SK-N-SH (cell line): Measurements from ENCODE around the gene RARB. TPM values are rescaled to one million over a fixed set of nuclear protein-coding genes. Genes with fewer than 3 reads are reported as not detected.

Source experiments
- CTCF ChIA-PET: fragments of 300-600, 350-600 bp; formaldehyde crosslinking; extraction: SDS; loops from one replicate; lab custom pipeline; 2021; lab: Yijun Ruan, JAX
- POLR2A ChIA-PET: fragments of 350-600 bp; sonication (Branson Sonifier 250); formaldehyde crosslinking; extraction: SDS; loops from one replicate; lab custom pipeline; 2020; ENCODE audit warnings: antibody characterized with exemption, inconsistent platforms; lab: Yijun Ruan, JAX
- DNase-seq: peaks from one replicate; pipeline ENCODE4 v3.0.0; 2012
- H2AFZ ChIP-seq: fragments of 200-600 bp; sonication (generic); 2 replicates; pipeline ENCODE4 v1.8.1; 2016; ENCODE audit warnings: antibody characterized with exemption, mild to moderate bottlenecking, low read depth
- H3F3A ChIP-seq: fragments of 200-600 bp; sonication (generic); replicated peaks from 2 replicates; pipeline ENCODE3; 2016; ENCODE audit warnings: antibody characterized with exemption, mild to moderate bottlenecking; ENCODE audit not compliant: insufficient read depth
- H3K27ac ChIP-seq, 2 experiments: fragments of 200-500 bp in 1 of 2; fragments of 200-600 bp in 1 of 2; sonication (Bioruptor generic) in 1 of 2; sonication (generic), shearing (Covaris generic) in 1 of 2; 2 replicates each; pipeline versions ENCODE4 v1.5.1 to v1.6.1; 2014 to 2016; ENCODE audit warnings: low read depth in 2 of 2, inconsistent platforms in 1 of 2, low read length in 1 of 2, mild to moderate bottlenecking in 1 of 2, mixed read lengths in 1 of 2
- H3K27me3 ChIP-seq: fragments of 200-600 bp; sonication (generic), shearing (Covaris generic); 2 replicates; pipeline ENCODE4 v1.6.1; 2016; ENCODE audit warnings: mixed run types; ENCODE audit not compliant: insufficient read depth
- H3K36me3 ChIP-seq, 2 experiments: fragments of 200-500 bp in 1 of 2; fragments of 200-600 bp in 1 of 2; sonication (Bioruptor generic) in 1 of 2; sonication (generic) in 1 of 2; replicated peaks in 1 of 2; 2 replicates each; pipeline versions ENCODE3 to v1.5.1; 2014 to 2016; ENCODE audit warnings: low read length in 1 of 2, mild to moderate bottlenecking in 1 of 2; ENCODE audit not compliant: insufficient read depth in 2 of 2, control insufficient read depth in 1 of 2
- H3K4me1 ChIP-seq, 2 experiments: fragments of 200-500 bp in 1 of 2; fragments of 200-600 bp in 1 of 2; sonication (Bioruptor generic) in 1 of 2; sonication (generic), shearing (Covaris generic) in 1 of 2; 2 replicates each; pipeline versions ENCODE4 v1.5.1 to v1.6.1; 2014 to 2016; ENCODE audit warnings: low read depth in 1 of 2, low read length in 1 of 2, mixed run types in 1 of 2; ENCODE audit not compliant: insufficient read depth in 2 of 2, control insufficient read depth in 1 of 2
- H3K4me2 ChIP-seq: fragments of 200-600 bp; sonication (generic), shearing (Covaris generic); 2 replicates; pipeline ENCODE4 v1.6.1; 2017; ENCODE audit warnings: mixed run types
- H3K4me3 ChIP-seq, 2 experiments: fragments of 200-500 bp in 1 of 2; fragments of 200-600 bp in 1 of 2; sonication (Bioruptor generic) in 1 of 2; sonication (generic), shearing (Covaris generic) in 1 of 2; 2 replicates each; pipeline versions ENCODE4 v1.5.1 to v1.8.1; 2014 to 2016; ENCODE audit warnings: low read depth in 2 of 2, inconsistent platforms in 1 of 2, low read length in 1 of 2, mild to moderate bottlenecking in 1 of 2, mixed read lengths in 1 of 2, moderate library complexity in 1 of 2
- H3K79me2 ChIP-seq: fragments of 200-600 bp; sonication (generic); 2 replicates; pipeline ENCODE4 v1.8.1; 2017; ENCODE audit warnings: mild to moderate bottlenecking; ENCODE audit not compliant: insufficient read depth
- H3K9ac ChIP-seq: fragments of 200-600 bp; sonication (generic); 2 replicates; pipeline ENCODE4 v1.6.1; 2017; ENCODE audit warnings: mixed run types
- H3K9me2 ChIP-seq: fragments of 200-600 bp; sonication (generic); 2 replicates; pipeline ENCODE4 v1.6.1; 2017; ENCODE audit warnings: mixed run types
- H3K9me3 ChIP-seq: fragments of 200-600 bp; sonication (generic); 2 replicates; pipeline ENCODE4 v1.6.1; 2017; ENCODE audit warnings: mixed run types, mild to moderate bottlenecking, moderate library complexity
- H4K20me1 ChIP-seq: fragments of 200-600 bp; sonication (generic); 2 replicates; pipeline ENCODE4 v1.6.1; 2017; ENCODE audit warnings: mild to moderate bottlenecking, mixed run types; ENCODE audit not compliant: insufficient read depth
- CHD2 ChIP-seq: fragments of 150-350 bp; IDR thresholded peaks from 2 replicates; pipeline ENCODE4 v1.6.1; 2018; ENCODE audit warnings: low read length; ENCODE audit not compliant: partially characterized antibody
- EZH2phosphoT487 ChIP-seq: fragments of 200-600 bp; sonication (generic); IDR thresholded peaks from 2 replicates; pipeline ENCODE4 v1.6.1; 2017; ENCODE audit warnings: low read depth, mixed run types, mild to moderate bottlenecking, antibody characterized with exemption, moderate library complexity, borderline replicate concordance
- FOSL2 ChIP-seq: IDR thresholded peaks from 2 replicates; pipeline ENCODE4 v1.4.0; 2012; ENCODE audit warnings: low read depth, mild to moderate bottlenecking, moderate library complexity, borderline replicate concordance
- FOXJ3 ChIP-seq: sonication (generic); formaldehyde crosslinking; IDR thresholded peaks from 2 replicates; pipeline ENCODE4 v1.5.1; 2020; ENCODE audit warnings: mild to moderate bottlenecking, missing genetic modification reagents
- GATA2 ChIP-seq: sonication (generic); formaldehyde crosslinking; IDR thresholded peaks from 2 replicates; pipeline ENCODE4 v1.5.0; 2020; ENCODE audit warnings: mild to moderate bottlenecking, missing genetic modification reagents
- TAF1 ChIP-seq: IDR thresholded peaks from 2 replicates; pipeline ENCODE4 v1.6.1; 2012; ENCODE audit warnings: low read depth, mild to moderate bottlenecking, low read length, moderate library complexity, borderline replicate concordance
- TCF12 ChIP-seq: IDR thresholded peaks from 2 replicates; pipeline ENCODE4 v1.4.0; 2012
- WGBS: methylation state at CpG from one replicate; pipeline ENCODE4 v1.1.6; 2017; ENCODE audit warnings: low lambda C conversion rate; 5-methylcytosine and 5-hydroxymethylcytosine counted together
- polyA plus RNA-seq, 3 experiments: library from polyadenylated mRNA; depleted of rRNA; stranded (reverse); fragments of >200 nt; gene quantifications; 2 replicates each; pipeline ENCODE4 v1.2.3, GENCODE V29; 2012
- TF ChIP-seq, protein P1 (sequence below): fragments of 200-600 bp; sonication (generic); IDR thresholded peaks from 2 replicates; pipeline ENCODE4 v1.6.1; 2017; ENCODE audit warnings: antibody characterized with exemption, mild to moderate bottlenecking, moderate library complexity
- TF ChIP-seq, protein P2 (sequence below): IDR thresholded peaks from 2 replicates; pipeline ENCODE4; 2012
- TF ChIP-seq, protein P3 (sequence below): IDR thresholded peaks from 2 replicates; pipeline ENCODE4 v1.6.1; 2012; ENCODE audit warnings: mild to moderate bottlenecking, low read depth, low read length, moderate library complexity

RARB gene
- polyA plus RNA-seq, 1 of the 3 experiments (the other 2 are of a cell fraction): 10.7 TPM

DNA sequence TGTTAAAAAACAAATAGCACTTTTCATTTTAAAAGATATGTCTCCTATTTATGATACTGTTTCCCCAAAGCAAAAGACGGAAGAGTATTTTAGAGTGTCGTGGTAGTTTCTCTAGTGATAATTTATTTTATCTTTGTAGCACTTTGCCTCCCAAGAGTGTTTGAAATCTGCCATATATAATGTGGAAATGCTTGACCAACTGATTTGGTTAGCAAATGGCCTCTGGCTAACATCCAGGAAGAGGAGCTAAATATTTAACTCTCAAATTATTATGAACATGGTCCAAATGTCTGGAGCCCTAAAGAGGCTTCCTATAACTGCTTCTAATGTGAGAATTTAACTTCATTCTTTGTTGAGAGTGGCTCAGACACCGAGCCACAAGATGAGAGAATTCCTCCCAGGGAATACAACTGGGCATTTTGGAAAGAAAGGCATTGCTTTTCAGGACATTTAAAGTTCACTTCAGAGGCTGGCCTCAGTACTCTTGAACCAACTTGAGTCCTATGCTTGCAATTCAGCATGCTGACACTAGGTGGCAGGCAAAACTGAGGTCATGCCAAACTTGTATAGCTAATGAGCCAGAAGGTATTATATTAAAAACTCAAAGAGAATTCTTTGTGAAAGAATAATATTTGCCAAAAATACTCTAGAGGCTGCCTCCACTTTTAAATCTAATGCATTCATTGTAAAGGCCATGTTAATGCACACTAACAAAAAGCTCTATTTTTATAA lies 104.5 kb downstream of the RARB start:
- no peak for TF ChIP-seq GATA2 (CRISPR knock-in tag)
- no peak for TF ChIP-seq FOSL2
- TF ChIP-seq TAF1: no peak
- TF ChIP-seq, protein P1, sequence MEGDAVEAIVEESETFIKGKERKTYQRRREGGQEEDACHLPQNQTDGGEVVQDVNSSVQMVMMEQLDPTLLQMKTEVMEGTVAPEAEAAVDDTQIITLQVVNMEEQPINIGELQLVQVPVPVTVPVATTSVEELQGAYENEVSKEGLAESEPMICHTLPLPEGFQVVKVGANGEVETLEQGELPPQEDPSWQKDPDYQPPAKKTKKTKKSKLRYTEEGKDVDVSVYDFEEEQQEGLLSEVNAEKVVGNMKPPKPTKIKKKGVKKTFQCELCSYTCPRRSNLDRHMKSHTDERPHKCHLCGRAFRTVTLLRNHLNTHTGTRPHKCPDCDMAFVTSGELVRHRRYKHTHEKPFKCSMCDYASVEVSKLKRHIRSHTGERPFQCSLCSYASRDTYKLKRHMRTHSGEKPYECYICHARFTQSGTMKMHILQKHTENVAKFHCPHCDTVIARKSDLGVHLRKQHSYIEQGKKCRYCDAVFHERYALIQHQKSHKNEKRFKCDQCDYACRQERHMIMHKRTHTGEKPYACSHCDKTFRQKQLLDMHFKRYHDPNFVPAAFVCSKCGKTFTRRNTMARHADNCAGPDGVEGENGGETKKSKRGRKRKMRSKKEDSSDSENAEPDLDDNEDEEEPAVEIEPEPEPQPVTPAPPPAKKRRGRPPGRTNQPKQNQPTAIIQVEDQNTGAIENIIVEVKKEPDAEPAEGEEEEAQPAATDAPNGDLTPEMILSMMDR: peak; percentile 63
- H3F3A ChIP-seq: no peaks in the 10 kb centered on the region
- no peak for DNase-seq
- no peak overlapping the region for H3K4me2 ChIP-seq
- no peak overlapping the region for H3K9ac ChIP-seq
- H3K79me2 ChIP-seq: no peaks in the 10 kb centered on the region
- H4K20me1 ChIP-seq: no peaks in the 10 kb centered on the region
- no peaks in the 10 kb centered on the region for H3K9me2 ChIP-seq
- no peak overlapping the region for H3K4me3 ChIP-seq
- H3K36me3 ChIP-seq: no peaks in the 10 kb centered on the region
- no peak overlapping the region for H2AFZ ChIP-seq
- ChIA-PET CTCF (interaction anchor here (0.8 to 1.7 kb wide), 4 partner anchors 8 to 25 kb away, joined by 3 to 4 read pairs (median 4); no protein-coding TSS in a partner anchor), POLR2A (interaction anchor here (0.7 kb wide), 1 partner anchor 286 kb away, joined by 3 read pairs; no protein-coding TSS in a partner anchor)
- no peak overlapping the region for H3K27ac ChIP-seq
- 92% methylated on average over 3 of the region's 3 CpGs for whole genome bisulfite sequencing
- peaks cover 0 to 9% of the 10 kb centered on the region in 2 experiments; a peak in 1 of 4 replicates for H3K4me1 ChIP-seq
- H3K9me3 ChIP-seq: 0 out of 2 replicates have a peak, but pooled peaks cover 3% of the 10 kb centered on the region
- no peaks in the 10 kb centered on the region for H3K27me3 ChIP-seq

- Histone ChIP-seq H3K4me2 (no peak overlapping the region), H3K27me3 (no peaks in the 10 kb centered on the region), H3K4me3 (no peak overlapping the region), H3K36me3 (no peaks in the 10 kb centered on the region), H3F3A (no peaks in the 10 kb centered on the region), H3K27ac (no peak overlapping the region), H3K9me2 (no peaks in the 10 kb centered on the region), H2AFZ (no peak overlapping the region), H3K9ac (no peak overlapping the region), H4K20me1 (no peaks in the 10 kb centered on the region), H3K9me3 (0 out of 2 replicates have a peak, but pooled peaks cover 3% of the 10 kb centered on the region), H3K4me1 (peaks cover 0 to 1% of the 10 kb centered on the region in 2 experiments; a peak in 1 of 4 replicates), H3K79me2 (no peaks in the 10 kb centered on the region)
- ChIA-PET CTCF (interaction anchor here (0.8 to 1.7 kb wide), 2 partner anchors 7 to 15 kb away, joined by 4 read pairs; no protein-coding TSS in a partner anchor), POLR2A (no interaction called here)
- WGBS: 91% methylated on average over 2 of the region's 2 CpGs
- TF ChIP-seq, protein P2, sequence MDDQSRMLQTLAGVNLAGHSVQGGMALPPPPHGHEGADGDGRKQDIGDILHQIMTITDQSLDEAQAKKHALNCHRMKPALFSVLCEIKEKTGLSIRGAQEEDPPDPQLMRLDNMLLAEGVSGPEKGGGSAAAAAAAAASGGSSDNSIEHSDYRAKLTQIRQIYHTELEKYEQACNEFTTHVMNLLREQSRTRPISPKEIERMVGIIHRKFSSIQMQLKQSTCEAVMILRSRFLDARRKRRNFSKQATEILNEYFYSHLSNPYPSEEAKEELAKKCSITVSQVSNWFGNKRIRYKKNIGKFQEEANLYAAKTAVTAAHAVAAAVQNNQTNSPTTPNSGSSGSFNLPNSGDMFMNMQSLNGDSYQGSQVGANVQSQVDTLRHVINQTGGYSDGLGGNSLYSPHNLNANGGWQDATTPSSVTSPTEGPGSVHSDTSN: no peak
- TF ChIP-seq EZH2phosphoT487 (no peak), TCF12 (no peak), CHD2 (no peak), FOXJ3 (CRISPR knock-in tag) (no peak)
- TF ChIP-seq, protein P3, sequence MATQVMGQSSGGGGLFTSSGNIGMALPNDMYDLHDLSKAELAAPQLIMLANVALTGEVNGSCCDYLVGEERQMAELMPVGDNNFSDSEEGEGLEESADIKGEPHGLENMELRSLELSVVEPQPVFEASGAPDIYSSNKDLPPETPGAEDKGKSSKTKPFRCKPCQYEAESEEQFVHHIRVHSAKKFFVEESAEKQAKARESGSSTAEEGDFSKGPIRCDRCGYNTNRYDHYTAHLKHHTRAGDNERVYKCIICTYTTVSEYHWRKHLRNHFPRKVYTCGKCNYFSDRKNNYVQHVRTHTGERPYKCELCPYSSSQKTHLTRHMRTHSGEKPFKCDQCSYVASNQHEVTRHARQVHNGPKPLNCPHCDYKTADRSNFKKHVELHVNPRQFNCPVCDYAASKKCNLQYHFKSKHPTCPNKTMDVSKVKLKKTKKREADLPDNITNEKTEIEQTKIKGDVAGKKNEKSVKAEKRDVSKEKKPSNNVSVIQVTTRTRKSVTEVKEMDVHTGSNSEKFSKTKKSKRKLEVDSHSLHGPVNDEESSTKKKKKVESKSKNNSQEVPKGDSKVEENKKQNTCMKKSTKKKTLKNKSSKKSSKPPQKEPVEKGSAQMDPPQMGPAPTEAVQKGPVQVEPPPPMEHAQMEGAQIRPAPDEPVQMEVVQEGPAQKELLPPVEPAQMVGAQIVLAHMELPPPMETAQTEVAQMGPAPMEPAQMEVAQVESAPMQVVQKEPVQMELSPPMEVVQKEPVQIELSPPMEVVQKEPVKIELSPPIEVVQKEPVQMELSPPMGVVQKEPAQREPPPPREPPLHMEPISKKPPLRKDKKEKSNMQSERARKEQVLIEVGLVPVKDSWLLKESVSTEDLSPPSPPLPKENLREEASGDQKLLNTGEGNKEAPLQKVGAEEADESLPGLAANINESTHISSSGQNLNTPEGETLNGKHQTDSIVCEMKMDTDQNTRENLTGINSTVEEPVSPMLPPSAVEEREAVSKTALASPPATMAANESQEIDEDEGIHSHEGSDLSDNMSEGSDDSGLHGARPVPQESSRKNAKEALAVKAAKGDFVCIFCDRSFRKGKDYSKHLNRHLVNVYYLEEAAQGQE: no peak
- DNase-seq: no peak
Observed at GRCh38 chr3:25533399-25533798, 105.3 kb downstream of the RARB start.
